H7 (cell line): Measurements from ENCODE around the gene SPEN. TPM values are rescaled to one million over a fixed set of nuclear protein-coding genes. Genes with fewer than 3 reads are reported as not detected.

Experiments used
- DNase-seq: peaks from one replicate; pipeline ENCODE4 v3.0.0; 2012
- H3K27me3 ChIP-seq: 2 replicates; pipeline ENCODE4 v1.6.0; 2011; ENCODE audit warnings: mild to moderate bottlenecking, low read length; ENCODE audit not compliant: control insufficient read depth, insufficient read depth
- H3K36me3 ChIP-seq: replicated peaks from 2 replicates; pipeline ENCODE4 v1.5.1; 2011; ENCODE audit warnings: low read length; ENCODE audit not compliant: control insufficient read depth, insufficient read depth
- H3K4me3 ChIP-seq: 2 replicates; pipeline ENCODE4 v1.5.1; 2011; ENCODE audit warnings: low read depth, mild to moderate bottlenecking, control low read depth, low read length, moderate library complexity; ENCODE audit not compliant: insufficient read depth
- total RNA-seq: library from RNA; depleted of rRNA; stranded (reverse); fragments of >200 nt; shearing (Covaris generic); gene quantifications from 2 replicates; pipeline ENCODE4 v1.2.3, GENCODE V29; 2014

Gene SPEN
- total RNA-seq, 1 experiment from 2014 or later: 19.9 TPM

- Histone ChIP-seq H3K36me3 (peaks cover 42% of the 10 kb centered on the region), H3K4me3 (no peak overlapping the region), H3K27me3 (no peaks in the 10 kb centered on the region)
- peak; percentile 88 for DNase-seq
Measured at GRCh38 chr1:15937706-15938168, 90.2 kb downstream of the SPEN start.

GRCh38 chr1:15938628-15939161 lies 91.2 kb downstream of the SPEN start:
- Histone ChIP-seq H3K27me3 (no peaks in the 10 kb centered on the region), H3K36me3 (peaks cover 37% of the 10 kb centered on the region), H3K4me3 (no peak overlapping the region)
- DNase-seq: no peak

- Histone ChIP-seq H3K4me3 (no peak overlapping the region), H3K27me3 (no peaks in the 10 kb centered on the region), H3K36me3 (peaks cover 35% of the 10 kb centered on the region)
- DNase-seq: no peak
Measured at GRCh38 chr1:15939181-15940109, 91.9 kb downstream of the SPEN start.

GRCh38 chr1:15940110-15941043 lies 92.9 kb downstream of the SPEN start:
- no peak overlapping the region for H3K4me3 ChIP-seq
- no peak for DNase-seq
- peaks cover 30% of the 10 kb centered on the region for H3K36me3 ChIP-seq
- no peaks in the 10 kb centered on the region for H3K27me3 ChIP-seq

GRCh38 chr1:15941044-15941840 lies 93.7 kb downstream of the SPEN start:
- H3K4me3 ChIP-seq: no peak overlapping the region
- peaks cover 30% of the 10 kb centered on the region for H3K36me3 ChIP-seq
- H3K27me3 ChIP-seq: no peaks in the 10 kb centered on the region
- DNase-seq: no peak

GRCh38 chr1:15941899-15942660 lies 94.6 kb downstream of the SPEN start:
- peaks cover 27% of the 10 kb centered on the region for H3K36me3 ChIP-seq

GRCh38 chr1:15942661-15943327 lies 95.3 kb downstream of the SPEN start:
- peak; percentile 40 for DNase-seq
- Histone ChIP-seq H3K27me3 (no peaks in the 10 kb centered on the region), H3K36me3 (peaks cover 22% of the 10 kb centered on the region), H3K4me3 (no peak overlapping the region)

More at GRCh38 chr1:15941899-15942660, 94.6 kb downstream of the SPEN start:
- DNase-seq: peak; percentile 38
- Histone ChIP-seq H3K27me3 (no peaks in the 10 kb centered on the region), H3K4me3 (no peak overlapping the region)

GRCh38 chr1:15943328-15943991 lies 96.0 kb downstream of the SPEN start:
- peak; percentile 49 for DNase-seq

GRCh38 chr1:15943992-15944307 lies 96.4 kb downstream of the SPEN start:
- Histone ChIP-seq H3K36me3 (peaks cover 17% of the 10 kb centered on the region), H3K4me3 (no peak overlapping the region)

More at GRCh38 chr1:15943328-15943991, 96.0 kb downstream of the SPEN start:
- peaks cover 21% of the 10 kb centered on the region for H3K36me3 ChIP-seq
- no peaks in the 10 kb centered on the region for H3K27me3 ChIP-seq
- no peak overlapping the region for H3K4me3 ChIP-seq

GRCh38 chr1:15944308-15945010 lies 97.0 kb downstream of the SPEN start:
- peaks cover 14% of the 10 kb centered on the region for H3K36me3 ChIP-seq
- H3K27me3 ChIP-seq: no peaks in the 10 kb centered on the region
- no peak overlapping the region for H3K4me3 ChIP-seq
- peak; percentile 66 for DNase-seq

More at GRCh38 chr1:15943992-15944307, 96.4 kb downstream of the SPEN start:
- H3K27me3 ChIP-seq: no peaks in the 10 kb centered on the region
- DNase-seq: peak; percentile 60

- H3K27me3 ChIP-seq: no peaks in the 10 kb centered on the region
- DNase-seq: peak; percentile 58
- H3K4me3 ChIP-seq: no peak overlapping the region
- H3K36me3 ChIP-seq: peaks cover 10% of the 10 kb centered on the region
Measured at GRCh38 chr1:15945011-15945831, 97.7 kb downstream of the SPEN start.
